HG03378 (cell line): ENCODE measurements around the gene RAPGEF6.
A peak's percentile ranks its signal among the peaks of the same experiment; 100 is the strongest.
"Not testable (repeated sequence)": the region's sequence is repeated elsewhere in the genome, so short reads cannot be mapped to it uniquely, and the experiment has no call there.

ENCODE experiments used
- ATAC-seq: cut with Tn5 transposase; IDR thresholded peaks from one replicate; pipeline ENCODE4 v1.9.1; 2021; ENCODE audit warnings: mild to moderate bottlenecking, moderate library complexity; ENCODE audit not compliant: unreplicated experiment

RAPGEF6 gene

GRCh38 chr5:131610198-131611063 lies 24.6 kb downstream of the RAPGEF6 start:
- no peak for ATAC-seq

- no peak for ATAC-seq
Observed at GRCh38 chr5:131609774-131610173, 25.3 kb downstream of the RAPGEF6 start.

- ATAC-seq: no peak
Observed at GRCh38 chr5:131608597-131608996, 26.4 kb downstream of the RAPGEF6 start.

- ATAC-seq: no peak
Observed at GRCh38 chr5:131607903-131608540, 27.0 kb downstream of the RAPGEF6 start.

- no peak for ATAC-seq
Observed at GRCh38 chr5:131607418-131607817, 27.6 kb downstream of the RAPGEF6 start.

- ATAC-seq: no peak
Observed at GRCh38 chr5:131605086-131605485, 29.9 kb downstream of the RAPGEF6 start.

GRCh38 chr5:131595088-131596033 lies 39.7 kb downstream of the RAPGEF6 start:
- ATAC-seq: peak; percentile 79

- no peak for ATAC-seq
Observed at GRCh38 chr5:131593921-131594320, 41.1 kb downstream of the RAPGEF6 start.

- ATAC-seq: not testable (repeated sequence)
Observed at GRCh38 chr5:131593436-131593835, 41.6 kb downstream of the RAPGEF6 start.

GRCh38 chr5:131589510-131590348 lies 45.3 kb downstream of the RAPGEF6 start:
- no peak for ATAC-seq

- no peak for ATAC-seq
Observed at GRCh38 chr5:131587541-131587940, 47.5 kb downstream of the RAPGEF6 start.

- no peak for ATAC-seq
Observed at GRCh38 chr5:131581702-131582101, 53.3 kb downstream of the RAPGEF6 start.

- ATAC-seq: no peak
Observed at GRCh38 chr5:131579917-131580671, 54.9 kb downstream of the RAPGEF6 start.

- no peak for ATAC-seq
Observed at GRCh38 chr5:131575660-131576227, 59.3 kb downstream of the RAPGEF6 start.

GRCh38 chr5:131571669-131572168 lies 63.3 kb downstream of the RAPGEF6 start:
- ATAC-seq: no peak

GRCh38 chr5:131570757-131571156 lies 64.3 kb downstream of the RAPGEF6 start:
- ATAC-seq: no peak

GRCh38 chr5:131564229-131564652 lies 70.8 kb downstream of the RAPGEF6 start:
- ATAC-seq: no peak

GRCh38 chr5:131563434-131564228 lies 71.4 kb downstream of the RAPGEF6 start:
- ATAC-seq: no peak
